Adipocyte (in vitro differentiated cells): ENCODE results near the gene PDE9A.
A peak's percentile ranks its signal among the peaks of the same experiment; 100 is the strongest.

Source experiments
- DNase-seq: peaks from one replicate; pipeline ENCODE4 v3.0.0-alpha.2; 2015; ENCODE audit warnings: low read depth
- H3K27me3 ChIP-seq: replicated peaks from 2 replicates; pipeline ENCODE4 v1.7.0; 2013; ENCODE audit warnings: mild to moderate bottlenecking, low read length, moderate library complexity; ENCODE audit not compliant: control insufficient read depth, insufficient read depth
- H3K36me3 ChIP-seq: 2 replicates; pipeline ENCODE4 v1.7.0; 2013; ENCODE audit warnings: low read length, mild to moderate bottlenecking, moderate library complexity; ENCODE audit not compliant: control insufficient read depth, insufficient read depth, severe bottlenecking
- H3K4me1 ChIP-seq: 2 replicates; pipeline ENCODE4 v1.7.0; 2013; ENCODE audit warnings: mild to moderate bottlenecking, low read length, moderate library complexity; ENCODE audit not compliant: control insufficient read depth, insufficient read depth
- H3K4me3 ChIP-seq: 2 replicates; pipeline ENCODE4 v1.7.0; 2013; ENCODE audit warnings: mild to moderate bottlenecking, low read length, moderate library complexity
- H3K9ac ChIP-seq: 2 replicates; pipeline ENCODE4 v1.7.0; 2013; ENCODE audit warnings: mild to moderate bottlenecking, low read length, moderate library complexity
- H3K9me3 ChIP-seq: 2 replicates; pipeline ENCODE4 v1.7.0; 2013; ENCODE audit warnings: mild to moderate bottlenecking, low read length, moderate library complexity; ENCODE audit not compliant: control insufficient read depth

PDE9A gene

DNA sequence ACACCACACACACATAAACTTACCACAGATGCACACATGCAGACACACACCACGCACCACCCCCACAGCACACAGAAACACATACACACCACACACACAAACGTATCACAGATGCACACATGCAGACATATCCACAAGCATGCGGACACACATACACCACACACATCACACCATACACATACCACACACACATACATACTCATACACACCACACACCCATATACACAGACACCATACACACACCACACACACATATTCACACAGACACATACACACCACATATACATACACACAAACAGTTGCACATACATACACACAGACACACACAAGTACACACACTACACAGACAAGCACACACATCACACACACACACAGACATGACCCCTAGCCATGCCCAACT is 37.5 kb upstream of the PDE9A start:
- H3K4me1 ChIP-seq, result no peaks in the 10 kb centered on the region
- no peak overlapping the region for H3K4me3 ChIP-seq
- H3K9me3 ChIP-seq, result peaks cover 6% of the 10 kb centered on the region
- no peak for DNase-seq
- H3K36me3 ChIP-seq, result no peaks in the 10 kb centered on the region
- H3K9ac ChIP-seq, result no peak overlapping the region
- peaks cover 48% of the 10 kb centered on the region for H3K27me3 ChIP-seq

DNA sequence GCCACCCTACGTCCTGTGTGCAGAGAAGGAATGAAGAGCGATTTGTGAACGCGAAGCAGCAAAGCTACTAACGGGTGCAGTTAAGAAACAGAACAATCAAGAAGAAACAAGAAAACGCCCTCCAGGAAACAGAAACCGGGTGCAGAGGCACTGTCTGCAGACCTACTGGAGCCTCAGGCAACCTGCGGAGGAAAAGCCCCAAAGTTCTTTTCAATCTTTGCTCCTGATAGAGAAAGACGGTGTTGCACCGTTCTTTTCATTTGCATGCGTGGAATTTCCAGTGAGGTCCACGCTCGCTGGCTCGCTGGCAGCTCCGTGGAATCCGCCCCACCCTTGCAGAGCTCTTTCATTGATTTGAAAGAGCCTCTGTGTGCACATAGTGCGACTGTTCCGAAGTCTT is 37.0 kb upstream of the PDE9A start:
- DNase-seq, result no peak
- peaks cover 53% of the 10 kb centered on the region for H3K27me3 ChIP-seq
- no peak overlapping the region for H3K4me3 ChIP-seq
- H3K4me1 ChIP-seq, result no peaks in the 10 kb centered on the region
- H3K9me3 ChIP-seq, result peaks cover 6% of the 10 kb centered on the region
- no peak overlapping the region for H3K9ac ChIP-seq
- no peaks in the 10 kb centered on the region for H3K36me3 ChIP-seq

DNA sequence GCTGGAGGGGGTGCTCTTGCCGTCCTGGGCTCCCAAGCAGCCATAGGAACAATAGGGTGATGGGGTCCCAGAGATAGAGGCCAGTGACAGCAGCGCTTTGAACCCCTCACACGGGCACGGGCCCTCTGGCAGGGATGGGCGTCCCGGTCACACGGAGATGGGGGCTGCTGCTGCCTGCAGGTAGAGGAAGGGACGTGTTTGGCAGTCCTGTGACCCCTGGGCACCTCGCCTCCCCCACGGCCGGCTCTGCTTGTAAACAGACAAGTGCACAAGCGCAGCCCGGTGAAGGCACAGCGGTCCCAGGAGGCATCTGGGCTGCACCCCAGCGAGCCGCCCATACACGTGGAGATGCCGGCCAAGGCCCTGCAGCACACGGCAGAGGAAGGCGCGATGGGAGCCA is 36.5 kb upstream of the PDE9A start:
- Histone ChIP-seq H3K36me3 (no peaks in the 10 kb centered on the region), H3K27me3 (peaks cover 58% of the 10 kb centered on the region), H3K4me1 (no peaks in the 10 kb centered on the region), H3K9ac (no peak overlapping the region), H3K9me3 (peaks cover 4% of the 10 kb centered on the region), H3K4me3 (no peak overlapping the region)
- DNase-seq, result no peak

DNA sequence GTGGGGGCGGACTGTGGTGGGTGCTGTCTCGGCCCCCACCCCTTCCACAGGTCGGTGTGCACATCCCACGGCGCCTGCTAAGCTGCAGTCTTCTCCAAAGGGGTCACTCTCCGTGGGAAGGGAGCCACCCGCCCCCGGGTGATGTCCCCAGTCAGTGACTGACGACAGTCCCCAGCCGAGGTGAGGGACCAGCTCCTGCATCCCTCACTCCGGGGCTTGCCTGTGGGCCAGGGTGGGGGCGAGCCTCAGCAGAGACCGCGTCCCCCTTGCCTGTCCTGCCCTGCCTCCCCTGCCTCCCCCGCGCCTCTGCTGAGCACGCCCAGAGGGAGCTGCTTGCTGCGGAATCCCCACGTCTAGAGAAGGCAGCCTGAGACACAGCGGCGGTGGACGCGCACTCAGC is 35.9 kb upstream of the PDE9A start:
- Histone ChIP-seq H3K27me3 (peaks cover 63% of the 10 kb centered on the region), H3K9me3 (no peaks in the 10 kb centered on the region), H3K36me3 (no peaks in the 10 kb centered on the region), H3K9ac (no peak overlapping the region), H3K4me3 (no peak overlapping the region), H3K4me1 (no peaks in the 10 kb centered on the region)
- DNase-seq, result no peak

DNA sequence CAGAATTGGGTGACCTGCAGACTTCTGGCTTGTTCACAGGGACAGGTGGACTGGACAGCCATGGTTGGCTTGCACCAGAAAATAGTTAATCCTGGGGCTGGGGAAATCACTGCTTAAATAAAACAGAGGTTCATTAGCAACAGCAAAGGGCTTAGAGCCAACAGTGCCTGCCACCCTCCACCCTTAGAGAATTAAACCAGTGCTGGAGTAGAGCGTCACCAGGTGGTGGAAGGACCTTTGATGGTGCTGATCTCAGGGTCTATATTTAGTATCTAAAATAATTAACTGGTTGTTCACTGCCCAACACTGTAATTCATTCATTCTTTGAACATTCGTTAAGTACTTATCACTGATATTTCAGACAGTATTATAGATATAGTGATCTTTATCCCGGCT is 34.7 kb upstream of the PDE9A start:
- Histone ChIP-seq H3K4me3 (no peak overlapping the region), H3K27me3 (peaks cover 71% of the 10 kb centered on the region), H3K9ac (no peak overlapping the region), H3K9me3 (no peaks in the 10 kb centered on the region), H3K4me1 (no peaks in the 10 kb centered on the region), H3K36me3 (no peaks in the 10 kb centered on the region)
- no peak for DNase-seq

DNA sequence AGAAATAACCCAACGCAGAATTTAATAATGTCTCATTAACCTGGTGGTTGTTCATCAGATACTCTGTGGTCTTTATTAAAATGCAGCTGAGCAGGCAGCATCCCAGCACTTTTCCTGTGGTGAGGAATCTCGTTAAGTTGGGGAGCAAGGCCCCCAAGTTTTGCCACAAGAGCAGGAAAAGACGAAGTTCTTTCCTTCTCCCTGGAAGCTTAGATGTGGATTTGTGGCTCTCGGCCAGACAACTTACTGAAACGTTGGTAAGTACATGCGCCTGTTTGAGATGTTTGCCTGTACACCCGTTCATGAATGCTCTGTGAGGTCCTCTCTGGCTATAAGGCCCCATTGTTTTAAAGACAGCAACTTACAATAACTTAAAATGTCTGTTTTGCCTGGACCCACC is 34.3 kb upstream of the PDE9A start:
- Histone ChIP-seq H3K9me3 (no peaks in the 10 kb centered on the region), H3K36me3 (no peaks in the 10 kb centered on the region), H3K4me3 (no peak overlapping the region), H3K27me3 (peaks cover 75% of the 10 kb centered on the region), H3K9ac (no peak overlapping the region), H3K4me1 (no peaks in the 10 kb centered on the region)
- no peak for DNase-seq

DNA sequence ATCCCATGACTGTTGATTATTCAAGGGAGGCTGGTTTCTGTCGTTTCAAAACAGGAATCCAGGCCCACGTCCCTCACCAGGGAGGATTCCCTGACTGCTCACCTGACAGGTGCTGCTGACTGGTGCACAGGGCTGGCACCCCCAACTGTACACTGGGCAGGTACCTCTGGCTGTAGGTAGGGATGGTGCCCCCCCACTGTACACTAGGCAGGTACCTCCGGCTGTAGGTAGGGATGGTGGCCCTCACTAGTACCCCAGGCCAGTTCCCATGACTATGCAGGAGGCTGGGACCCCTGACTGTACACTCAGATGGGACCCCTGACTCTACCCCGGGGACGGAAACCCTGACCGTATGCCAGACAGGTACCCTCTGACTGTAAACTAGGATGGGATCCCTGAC is 33.6 kb upstream of the PDE9A start:
- peaks cover 81% of the 10 kb centered on the region for H3K27me3 ChIP-seq

DNA sequence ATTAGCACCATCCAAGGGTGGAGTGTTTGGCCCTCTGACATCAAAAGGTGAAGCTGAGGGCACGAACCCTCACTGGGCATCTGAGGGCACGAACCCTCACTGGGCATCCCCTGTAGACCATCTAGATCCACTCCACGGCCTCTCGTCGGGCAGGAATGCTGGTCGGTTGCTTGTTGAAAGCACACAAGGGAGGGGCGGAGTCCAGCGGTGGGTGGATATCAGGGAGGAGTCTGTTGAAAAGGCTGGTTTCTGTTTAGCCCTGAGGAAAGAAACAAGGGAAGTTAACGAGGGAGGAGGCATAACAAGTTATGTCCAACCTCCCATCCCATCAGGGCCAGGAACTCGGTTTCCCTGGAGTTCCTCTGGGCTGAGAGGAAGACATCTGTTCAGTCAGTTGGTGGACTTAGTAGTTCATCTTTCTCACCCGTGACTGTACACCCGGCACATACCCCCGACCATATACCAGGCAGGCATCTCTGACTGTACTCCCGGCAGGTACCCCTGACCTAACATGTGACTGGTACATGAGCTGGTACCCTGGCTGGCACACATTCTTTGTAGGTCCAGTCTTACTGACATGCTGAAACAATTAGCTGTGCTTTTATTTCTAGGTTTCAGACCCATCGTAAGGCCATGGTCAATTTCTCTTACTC is 32.1 kb upstream of the PDE9A start:
- Histone ChIP-seq H3K4me1 (no peaks in the 10 kb centered on the region), H3K9me3 (no peaks in the 10 kb centered on the region)
- peak; percentile 30 for DNase-seq

More for the DNA sequence above, 33.6 kb upstream of the PDE9A start:
- Histone ChIP-seq H3K9me3 (no peaks in the 10 kb centered on the region), H3K4me3 (no peak overlapping the region), H3K4me1 (no peaks in the 10 kb centered on the region), H3K36me3 (no peaks in the 10 kb centered on the region), H3K9ac (no peak overlapping the region)
- DNase-seq, result no peak

DNA sequence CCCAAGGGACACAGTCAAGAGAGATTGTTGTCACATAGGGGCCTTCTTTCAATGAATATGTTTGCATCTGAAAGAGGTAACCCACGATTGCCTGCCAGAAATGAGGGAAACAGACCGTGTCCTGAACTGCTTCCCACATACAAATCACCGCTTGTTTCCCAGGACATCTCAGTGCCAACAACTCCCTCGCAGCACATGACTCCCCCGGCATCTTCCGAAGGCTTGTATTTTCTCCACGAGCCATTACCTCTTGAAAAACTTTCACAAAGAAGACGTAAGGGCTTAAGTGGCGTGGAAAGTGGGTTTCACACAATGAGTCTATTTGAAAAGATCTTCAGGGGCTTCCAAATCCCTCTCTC is 31.6 kb upstream of the PDE9A start:
- DNase-seq, result no peak
- no peaks in the 10 kb centered on the region for H3K36me3 ChIP-seq
- no peaks in the 10 kb centered on the region for H3K4me1 ChIP-seq

More for the DNA sequence above, 32.1 kb upstream of the PDE9A start:
- Histone ChIP-seq H3K9ac (no peak overlapping the region), H3K27me3 (peaks cover 86% of the 10 kb centered on the region), H3K4me3 (no peak overlapping the region), H3K36me3 (no peaks in the 10 kb centered on the region)

DNA sequence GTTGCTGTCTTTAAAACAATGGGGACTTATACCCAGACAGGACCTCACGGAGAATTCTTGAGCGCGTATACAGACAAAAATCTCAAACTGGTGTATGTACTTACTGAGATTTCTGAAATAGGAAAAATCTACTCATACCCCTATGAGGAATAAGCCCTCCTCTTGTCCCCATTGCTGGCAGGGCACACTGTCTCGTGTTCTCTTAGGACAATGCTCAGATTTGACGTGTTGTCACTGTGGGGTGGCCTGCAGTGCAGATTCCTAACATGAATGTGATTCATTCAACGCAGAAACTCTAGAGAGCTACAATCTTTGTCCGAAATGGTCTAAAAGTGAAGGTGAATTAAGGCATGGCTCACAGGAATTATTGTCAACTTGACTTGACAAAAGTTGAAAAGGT is 31.1 kb upstream of the PDE9A start:
- H3K9me3 ChIP-seq, result no peaks in the 10 kb centered on the region
- DNase-seq, result no peak
- peaks cover 83% of the 10 kb centered on the region for H3K27me3 ChIP-seq
- no peak overlapping the region for H3K4me3 ChIP-seq
- H3K4me1 ChIP-seq, result no peaks in the 10 kb centered on the region
- no peak overlapping the region for H3K9ac ChIP-seq
- H3K36me3 ChIP-seq, result no peaks in the 10 kb centered on the region

More for the DNA sequence above, 31.6 kb upstream of the PDE9A start:
- Histone ChIP-seq H3K9me3 (no peaks in the 10 kb centered on the region), H3K9ac (no peak overlapping the region), H3K4me3 (no peak overlapping the region), H3K27me3 (peaks cover 83% of the 10 kb centered on the region)

DNA sequence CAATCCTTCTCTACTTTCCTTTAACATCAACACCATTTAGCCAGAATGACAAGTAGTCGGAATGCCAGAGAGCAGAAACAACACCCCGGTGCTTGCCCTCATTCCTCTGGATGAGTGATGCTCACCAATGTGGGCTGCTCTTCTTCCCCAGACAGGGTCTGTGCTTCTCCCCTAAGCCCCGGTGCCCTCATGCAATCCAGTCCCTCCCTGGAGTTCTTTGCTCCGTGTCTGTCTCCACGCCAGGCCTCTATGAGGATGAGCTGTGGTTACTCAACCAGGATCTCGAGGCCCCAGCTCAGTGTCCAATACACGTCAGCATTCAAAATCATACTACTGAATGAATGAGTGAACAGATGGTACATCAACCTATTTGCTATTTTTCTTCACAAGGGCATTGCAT is 29.7 kb upstream of the PDE9A start:
- Histone ChIP-seq H3K4me1 (no peaks in the 10 kb centered on the region), H3K36me3 (no peaks in the 10 kb centered on the region), H3K9me3 (no peaks in the 10 kb centered on the region), H3K4me3 (no peak overlapping the region), H3K9ac (no peak overlapping the region), H3K27me3 (peaks cover 83% of the 10 kb centered on the region)
- DNase-seq, result no peak

DNA sequence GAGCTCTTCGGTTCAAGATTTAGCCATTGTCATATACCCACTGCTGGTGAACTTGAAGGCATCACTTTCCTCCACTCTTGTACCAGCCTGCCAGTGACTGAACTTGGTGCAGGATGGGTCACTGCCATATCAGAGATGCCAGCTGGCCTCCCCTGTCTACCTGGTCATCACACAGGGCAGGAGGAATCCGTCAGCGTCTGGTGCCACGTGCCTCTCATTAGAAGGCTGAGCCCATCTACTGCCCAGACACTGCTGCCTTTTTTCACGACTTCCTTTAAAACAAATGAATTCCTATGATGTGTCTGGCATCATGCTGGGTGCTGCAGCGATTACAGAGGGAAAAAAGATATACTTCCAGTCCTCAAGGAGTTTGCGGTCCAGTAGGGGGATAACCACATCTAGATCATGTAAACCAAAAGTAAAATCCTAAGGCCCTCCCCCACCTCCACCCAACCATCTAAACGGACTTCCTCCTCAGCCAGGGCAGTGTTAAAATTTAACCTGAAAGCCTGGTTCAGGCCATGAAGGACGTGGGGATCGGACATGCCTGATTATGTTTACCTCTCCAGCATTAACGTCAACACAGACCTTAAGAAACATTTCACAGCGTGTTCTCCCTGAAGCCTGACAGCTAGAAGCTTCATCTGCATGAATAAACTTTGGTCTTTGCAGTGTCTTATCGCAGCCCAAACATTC is 29.2 kb upstream of the PDE9A start:
- H3K27me3 ChIP-seq, result peaks cover 77% of the 10 kb centered on the region
- no peak for DNase-seq
- H3K4me3 ChIP-seq, result no peak overlapping the region

More for the DNA sequence above, 29.2 kb upstream of the PDE9A start:
- no peaks in the 10 kb centered on the region for H3K9me3 ChIP-seq
- H3K4me1 ChIP-seq, result no peaks in the 10 kb centered on the region
- no peak overlapping the region for H3K9ac ChIP-seq
- H3K36me3 ChIP-seq, result no peaks in the 10 kb centered on the region
